Skin epidermis (tissue), 12 donors: ENCODE measurements around the gene WWC2.
"Not testable (repeated sequence)": the region's sequence is repeated elsewhere in the genome, so short reads cannot be mapped to it uniquely, and the experiment has no call there.

Experiments used
- H3K27ac ChIP-seq, 21 experiments: fragments of 200-600 bp; sonication (generic) in 11 of 21; one replicate each; pipeline ENCODE4 v1.5.0; 2020; ENCODE audit warnings: mild to moderate bottlenecking in 3 of 21, inconsistent platforms in 2 of 21, moderate library complexity in 2 of 21
- H3K4me3 ChIP-seq, 7 experiments: fragments of 200-600 bp; sonication (generic) in 2 of 7; one replicate each; pipeline ENCODE4 v1.5.0; 2020; ENCODE audit warnings: inconsistent platforms in 2 of 7, mild to moderate bottlenecking in 2 of 7, moderate library complexity in 1 of 7

The WWC2 gene

GRCh38 chr4:183318656-183319055, 219.6 kb downstream of the WWC2 start:
- H3K27ac ChIP-seq, result no peak overlapping the region
- H3K4me3 ChIP-seq, result no peak overlapping the region

GRCh38 chr4:183320211-183321059, 221.4 kb downstream of the WWC2 start, which contains the start of gene CLDN22:
Gene CLDN22 (minus strand): TSS chr4:183320276. CDS start chr4:183320218, 58 bp downstream.
- Histone ChIP-seq H3K4me3 (no peak within 1 kb of the TSS), H3K27ac (no peak within 1 kb of the TSS)

DNA sequence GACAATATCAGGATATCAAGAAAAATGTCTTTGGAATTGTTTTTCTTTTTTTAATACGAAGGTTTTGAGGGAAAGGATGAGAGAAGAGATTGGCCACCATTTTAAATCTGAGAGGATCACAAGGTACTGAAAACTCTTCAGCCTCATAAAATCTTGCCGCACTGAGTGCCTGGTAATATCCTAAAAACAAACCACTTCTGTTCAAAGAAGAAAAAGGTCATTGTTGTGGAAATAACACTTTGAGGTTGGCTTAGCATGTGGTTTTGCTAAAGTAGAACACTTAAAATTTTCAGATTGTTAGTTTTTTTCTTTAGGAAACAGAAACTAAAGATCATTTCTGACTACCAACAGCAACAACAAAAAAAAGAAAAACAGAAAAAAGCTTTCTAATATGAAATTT, 222.0 kb downstream of the WWC2 start:
- Histone ChIP-seq H3K27ac (no peak overlapping the region), H3K4me3 (no peak overlapping the region)

GRCh38 chr4:183321516-183321915, 222.5 kb downstream of the WWC2 start:
- H3K27ac ChIP-seq, result no peak overlapping the region
- no peak overlapping the region for H3K4me3 ChIP-seq

- Histone ChIP-seq H3K4me3 (no peak within 1 kb of the TSS), H3K27ac (no peak within 1 kb of the TSS)
Measured at GRCh38 chr4:183322326-183322725, 223.3 kb downstream of the WWC2 start, which contains the start of gene CLDN24. Gene CLDN24 (minus strand): TSS chr4:183322426. CDS start chr4:183322426, 0 bp downstream.

GRCh38 chr4:183323295-183323694, 224.2 kb downstream of the WWC2 start:
- no peak overlapping the region for H3K27ac ChIP-seq
- H3K4me3 ChIP-seq, result no peak overlapping the region

DNA sequence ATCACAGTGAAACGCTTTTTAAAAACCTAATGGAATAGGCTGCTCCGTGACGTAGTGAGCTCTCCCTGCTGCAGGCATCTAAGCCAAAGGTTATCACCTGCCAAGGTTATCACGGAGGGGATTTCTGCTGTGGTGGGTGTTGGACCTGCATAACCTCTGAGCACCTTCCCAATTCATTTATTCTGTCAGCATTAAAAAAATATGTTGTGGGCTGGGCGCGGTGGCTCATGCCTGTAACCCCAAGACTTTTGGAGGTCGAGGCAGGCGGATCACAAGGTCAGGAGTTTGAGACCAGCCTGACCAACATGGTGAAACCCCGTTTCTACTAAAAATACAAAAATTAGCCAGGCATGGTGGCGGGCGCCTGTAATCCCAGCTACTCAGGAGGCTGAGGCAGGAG, 225.0 kb downstream of the WWC2 start:
- H3K4me3 ChIP-seq, H3K27ac ChIP-seq: not testable (repeated sequence)

GRCh38 chr4:183324619-183325018, 225.6 kb downstream of the WWC2 start:
- Histone ChIP-seq H3K27ac (no peak overlapping the region), H3K4me3 (no peak overlapping the region)

GRCh38 chr4:183326387-183326786, 227.3 kb downstream of the WWC2 start:
- not testable (repeated sequence) for H3K27ac ChIP-seq, H3K4me3 ChIP-seq

GRCh38 chr4:183326853-183327252, 227.8 kb downstream of the WWC2 start:
- H3K27ac ChIP-seq, result no peak overlapping the region
- H3K4me3 ChIP-seq, result no peak overlapping the region

- Histone ChIP-seq H3K27ac (no peak overlapping the region), H3K4me3 (no peak overlapping the region)
Measured at GRCh38 chr4:183327827-183328226, 228.8 kb downstream of the WWC2 start.

DNA sequence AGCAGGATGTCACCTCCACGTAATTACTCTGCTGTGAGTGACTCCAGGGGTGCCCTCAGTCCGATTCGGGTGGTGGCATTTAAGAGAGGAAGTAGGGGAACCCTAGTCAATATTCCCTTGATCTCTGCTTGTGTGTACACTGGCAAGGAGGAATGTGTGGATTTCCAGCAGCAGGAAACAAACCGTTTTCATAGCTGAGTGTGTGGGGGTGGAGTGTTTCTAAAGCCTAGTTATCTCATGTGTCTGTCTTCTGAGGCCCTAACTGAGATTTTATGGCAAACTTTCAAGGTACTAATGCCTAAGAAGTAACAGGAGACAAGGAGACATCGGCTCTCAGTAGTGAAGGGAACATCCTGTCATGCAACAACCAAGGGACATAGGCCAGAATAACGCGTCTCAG, 229.8 kb downstream of the WWC2 start:
- no peak overlapping the region for H3K27ac ChIP-seq
- no peak overlapping the region for H3K4me3 ChIP-seq

GRCh38 chr4:183329244-183329643, 230.2 kb downstream of the WWC2 start:
- Histone ChIP-seq H3K27ac (no peak overlapping the region), H3K4me3 (no peak overlapping the region)

DNA sequence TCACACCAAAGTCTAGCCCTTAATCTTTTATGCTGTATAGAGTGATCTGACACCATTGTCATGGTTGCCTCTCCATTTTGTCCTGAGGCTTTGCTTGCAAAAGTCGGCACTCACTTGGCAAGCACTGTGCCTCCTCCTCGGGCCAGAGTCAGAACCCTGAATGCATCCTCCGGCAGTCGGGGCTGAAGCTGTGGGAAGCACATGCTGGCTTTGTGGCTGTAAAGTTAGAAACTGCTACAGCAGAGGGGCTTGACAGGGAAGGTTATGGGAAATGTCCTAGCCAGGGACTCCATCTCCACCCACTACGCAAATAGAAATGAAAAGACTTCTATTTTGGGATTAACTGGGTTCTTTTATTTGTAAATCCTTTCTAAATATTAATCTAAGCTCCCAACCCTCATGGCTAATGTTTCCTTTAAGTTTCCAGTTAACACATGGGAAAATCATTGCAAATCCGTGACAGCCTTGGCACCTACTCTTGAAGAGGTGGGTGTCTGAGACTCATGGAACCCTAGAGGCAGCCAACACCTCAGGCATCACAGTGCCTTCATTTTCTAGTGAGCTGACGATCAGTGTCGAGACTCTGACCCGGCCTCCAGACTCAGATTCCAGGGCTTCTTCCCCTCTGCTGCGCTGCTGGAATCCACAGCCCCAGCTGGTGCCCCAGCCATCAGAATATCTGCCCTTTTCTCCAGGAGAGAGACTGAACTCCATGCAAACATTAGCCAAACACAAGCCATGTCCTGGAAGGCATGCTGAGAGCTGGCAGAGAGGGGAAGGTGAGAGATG, 231.1 kb downstream of the WWC2 start:
- no peak overlapping the region for H3K27ac ChIP-seq

DNA sequence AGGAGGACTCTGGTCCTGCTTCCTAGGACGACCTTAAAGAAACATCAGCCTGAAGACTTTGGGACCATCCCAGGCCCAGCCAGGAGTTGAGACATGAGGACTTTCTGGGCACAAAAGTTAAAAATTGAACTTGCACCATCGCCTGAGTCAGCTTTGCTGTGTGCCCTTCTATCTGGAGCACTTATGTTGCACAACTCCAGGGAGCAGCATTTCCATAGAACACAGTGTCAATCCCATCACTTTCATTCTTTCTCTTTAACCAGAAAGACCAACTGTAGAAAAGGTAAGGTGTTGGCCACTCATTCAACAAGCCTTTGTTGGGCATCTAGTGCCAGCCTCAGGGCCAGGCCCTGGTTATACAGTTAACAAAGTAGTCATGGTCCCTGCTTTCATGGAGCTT, 231.8 kb downstream of the WWC2 start:
- Histone ChIP-seq H3K27ac (no peak overlapping the region), H3K4me3 (no peak overlapping the region)

More for the DNA sequence above, 231.1 kb downstream of the WWC2 start:
- H3K4me3 ChIP-seq, result no peak overlapping the region

GRCh38 chr4:183332447-183332846, 233.4 kb downstream of the WWC2 start:
- no peak overlapping the region for H3K27ac ChIP-seq
- H3K4me3 ChIP-seq, result no peak overlapping the region

DNA sequence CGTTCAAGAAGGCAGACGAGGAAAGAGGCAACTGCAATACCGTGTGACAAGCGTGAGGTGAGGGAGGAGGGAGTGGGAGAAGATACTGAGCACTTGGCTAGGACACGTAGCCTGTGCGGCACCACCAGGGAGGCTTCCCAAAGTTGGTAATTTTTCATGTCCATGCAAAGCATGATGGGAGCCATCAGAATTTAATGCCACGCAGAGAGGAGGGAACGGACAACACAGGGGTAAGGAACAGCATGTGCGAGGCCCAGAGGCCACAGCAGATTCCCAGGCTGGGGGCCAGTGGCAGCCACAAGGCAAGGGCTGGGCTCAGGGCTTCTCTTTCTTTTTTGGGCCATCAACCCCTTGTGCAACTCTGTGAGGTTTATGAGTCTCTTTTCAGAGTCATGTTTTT, 234.1 kb downstream of the WWC2 start:
- no peak overlapping the region for H3K4me3 ChIP-seq

DNA sequence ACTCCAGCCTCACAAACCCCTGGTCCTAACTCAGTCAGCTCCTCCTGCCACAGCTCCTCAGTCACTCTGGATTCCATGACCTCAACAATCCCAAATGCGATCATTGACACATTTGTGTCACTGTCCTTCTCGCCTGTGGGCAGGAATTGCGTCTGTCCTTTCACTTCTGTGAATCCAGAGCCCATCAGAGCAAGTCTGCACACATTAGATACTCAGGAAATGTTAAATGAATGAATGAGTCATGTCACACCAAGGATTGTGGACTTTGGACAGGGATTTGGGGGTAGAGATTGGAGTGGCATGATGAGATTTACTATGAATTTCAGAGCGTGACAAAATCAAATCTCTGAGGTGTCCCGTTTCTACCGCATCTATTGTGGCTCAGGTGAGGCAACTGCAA, 234.9 kb downstream of the WWC2 start:
- Histone ChIP-seq H3K27ac (no peak overlapping the region), H3K4me3 (no peak overlapping the region)

More for the DNA sequence above, 234.1 kb downstream of the WWC2 start:
- no peak overlapping the region for H3K27ac ChIP-seq

GRCh38 chr4:183335369-183335940, 236.4 kb downstream of the WWC2 start:
- H3K27ac ChIP-seq, result peak overlapping the region in 8 of 21 experiments; percentile 7 to 70 (median 39)

GRCh38 chr4:183337349-183337748, 238.3 kb downstream of the WWC2 start:
- Histone ChIP-seq H3K4me3 (no peak overlapping the region), H3K27ac (no peak overlapping the region)

More at GRCh38 chr4:183335369-183335940, 236.4 kb downstream of the WWC2 start:
- no peak overlapping the region for H3K4me3 ChIP-seq
